ENCODE data around the gene ZDHHC11.
"Not testable (repeated sequence)": the region's sequence is repeated elsewhere in the genome, so short reads cannot be mapped to it uniquely, and the experiment has no call there.

DNA sequence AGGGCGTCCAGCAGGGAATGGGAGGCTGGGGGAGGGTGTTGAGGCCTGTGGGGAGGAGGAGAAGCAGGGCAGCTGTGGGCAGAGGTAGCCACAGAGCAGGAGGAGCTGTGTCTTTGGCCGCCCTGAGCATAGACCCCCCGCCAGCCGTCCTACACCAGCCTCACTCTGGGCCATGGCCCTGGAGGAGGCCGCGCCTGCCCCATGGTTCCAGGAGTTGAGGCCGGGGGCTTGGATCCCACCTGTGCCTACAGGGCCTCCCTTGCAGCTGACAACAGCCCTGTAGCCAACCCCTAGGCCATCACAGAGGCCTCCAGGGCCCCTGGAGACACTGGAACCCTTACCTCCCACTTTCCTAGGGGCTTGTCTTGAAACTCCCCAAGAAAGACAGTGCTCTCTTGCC lies 3.0 kb downstream of the ZDHHC11 start:
- TF ChIP-seq POLR2AphosphoS5, POLR2A (IDR thresholded peaks at IDR 0.05): not testable (repeated sequence)
- TF ChIP-seq, protein P1, sequence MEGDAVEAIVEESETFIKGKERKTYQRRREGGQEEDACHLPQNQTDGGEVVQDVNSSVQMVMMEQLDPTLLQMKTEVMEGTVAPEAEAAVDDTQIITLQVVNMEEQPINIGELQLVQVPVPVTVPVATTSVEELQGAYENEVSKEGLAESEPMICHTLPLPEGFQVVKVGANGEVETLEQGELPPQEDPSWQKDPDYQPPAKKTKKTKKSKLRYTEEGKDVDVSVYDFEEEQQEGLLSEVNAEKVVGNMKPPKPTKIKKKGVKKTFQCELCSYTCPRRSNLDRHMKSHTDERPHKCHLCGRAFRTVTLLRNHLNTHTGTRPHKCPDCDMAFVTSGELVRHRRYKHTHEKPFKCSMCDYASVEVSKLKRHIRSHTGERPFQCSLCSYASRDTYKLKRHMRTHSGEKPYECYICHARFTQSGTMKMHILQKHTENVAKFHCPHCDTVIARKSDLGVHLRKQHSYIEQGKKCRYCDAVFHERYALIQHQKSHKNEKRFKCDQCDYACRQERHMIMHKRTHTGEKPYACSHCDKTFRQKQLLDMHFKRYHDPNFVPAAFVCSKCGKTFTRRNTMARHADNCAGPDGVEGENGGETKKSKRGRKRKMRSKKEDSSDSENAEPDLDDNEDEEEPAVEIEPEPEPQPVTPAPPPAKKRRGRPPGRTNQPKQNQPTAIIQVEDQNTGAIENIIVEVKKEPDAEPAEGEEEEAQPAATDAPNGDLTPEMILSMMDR (IDR thresholded peaks at IDR 0.05) = not testable (repeated sequence)

Measured in upper lobe of left lung (tissue), 4 donors.